ENCODE data around the gene PLCD3. TPM values are rescaled to one million over a fixed set of nuclear protein-coding genes. Genes with fewer than 3 reads are reported as not detected.

The PLCD3 gene
- total RNA-seq, 2 donors from 2014 or later, result 2.7 to 5.9 TPM

DNA sequence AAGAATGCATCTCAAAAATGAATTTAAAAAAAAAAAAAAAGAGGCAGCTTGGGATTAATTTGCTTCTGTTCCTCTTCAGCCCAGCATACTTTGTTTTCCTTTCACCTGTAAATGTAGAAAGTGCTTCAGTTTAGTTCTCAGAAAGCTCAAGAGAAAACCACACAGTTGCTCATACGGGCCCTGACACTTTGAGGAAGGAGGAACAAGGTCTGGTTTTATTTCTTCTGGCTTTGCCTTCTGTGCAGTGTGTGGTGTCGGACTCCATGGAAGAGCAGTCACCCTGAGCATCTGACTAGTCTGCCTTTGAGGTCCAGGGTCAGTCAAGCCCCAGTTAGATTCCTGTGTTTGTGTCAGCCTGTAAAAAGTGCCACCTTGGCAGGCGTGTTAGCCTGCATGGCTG is 43.6 kb downstream of the PLCD3 start:
- peaks cover 0 to 10% of the 10 kb centered on the region in 2 donors for H3K4me1 Mint-ChIP-seq (ENCODE audit: low read depth in 2 of 2)
- peaks cover 17% of the 10 kb centered on the region for H3K36me3 Mint-ChIP-seq
- no peak overlapping the region for H3K27ac Mint-ChIP-seq
- DNase-seq (ENCODE audit: low spot score) (no peak), ATAC-seq (no peak)
- H3K9me3 Mint-ChIP-seq, result no peaks in the 10 kb centered on the region
- H3K27me3 Mint-ChIP-seq, result no peaks in the 10 kb centered on the region
- no peak overlapping the region for H3K4me3 Mint-ChIP-seq

DNA sequence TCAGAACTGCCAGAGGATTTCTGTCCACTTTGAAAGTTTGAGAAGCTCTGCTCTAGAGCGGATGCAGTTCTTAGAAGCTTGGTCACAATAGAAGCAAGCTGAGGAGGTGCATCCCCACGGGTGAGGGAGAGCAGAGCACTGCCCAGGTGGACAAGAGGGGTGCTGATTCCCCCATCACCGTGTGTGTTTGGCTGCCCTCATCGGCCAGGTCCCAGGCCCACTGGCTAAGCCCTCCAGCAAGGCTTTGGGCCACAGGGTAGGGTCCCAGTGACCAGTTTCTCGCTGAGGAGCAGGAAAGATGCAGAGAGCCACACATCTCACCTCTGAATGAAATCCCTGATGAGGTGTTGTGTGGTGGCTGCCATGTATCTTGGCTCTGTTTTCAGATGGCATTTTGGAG is 44.3 kb downstream of the PLCD3 start:
- Mint-ChIP-seq H3K27me3 (no peaks in the 10 kb centered on the region), H3K4me1 (ENCODE audit: low read depth in 2 of 2) (peaks cover 0 to 10% of the 10 kb centered on the region in 2 donors), H3K4me3 (no peak overlapping the region), H3K27ac (no peak overlapping the region), H3K9me3 (no peaks in the 10 kb centered on the region), H3K36me3 (peaks cover 17% of the 10 kb centered on the region)
- DNase-seq (ENCODE audit: low spot score) (no peak), ATAC-seq (no peak)

DNA sequence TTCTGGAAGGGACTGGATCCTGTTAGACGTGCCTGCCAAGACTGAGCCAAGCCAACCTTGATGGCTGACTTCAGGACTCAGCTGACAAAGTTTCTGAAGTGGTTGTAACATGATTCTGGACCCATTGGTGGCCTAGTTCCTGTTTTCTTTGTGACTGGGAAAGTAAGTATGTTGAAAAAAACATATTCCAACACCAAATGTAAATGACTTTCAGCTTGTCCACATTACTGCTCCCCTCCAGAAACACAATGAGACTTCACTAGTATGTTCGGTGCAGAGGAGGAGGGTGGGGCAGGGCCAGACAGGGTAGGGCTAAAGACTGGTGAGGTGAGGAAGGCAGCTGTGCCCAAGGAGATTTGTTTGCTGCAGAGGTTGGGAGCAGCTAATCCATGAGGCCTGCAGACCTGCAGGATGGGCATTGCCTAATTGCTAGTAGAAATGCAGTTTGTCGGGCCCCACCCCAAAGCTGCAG is 44.8 kb downstream of the PLCD3 start:
- H3K4me1 Mint-ChIP-seq (ENCODE audit: low read depth in 2 of 2), result peaks cover 0 to 10% of the 10 kb centered on the region in 2 donors
- peaks cover 17% of the 10 kb centered on the region for H3K36me3 Mint-ChIP-seq
- H3K27ac Mint-ChIP-seq, result no peak overlapping the region
- ATAC-seq (no peak), DNase-seq (ENCODE audit: low spot score) (no peak)
- no peaks in the 10 kb centered on the region for H3K9me3 Mint-ChIP-seq
- H3K27me3 Mint-ChIP-seq, result no peaks in the 10 kb centered on the region
- H3K4me3 Mint-ChIP-seq, result no peak overlapping the region

DNA sequence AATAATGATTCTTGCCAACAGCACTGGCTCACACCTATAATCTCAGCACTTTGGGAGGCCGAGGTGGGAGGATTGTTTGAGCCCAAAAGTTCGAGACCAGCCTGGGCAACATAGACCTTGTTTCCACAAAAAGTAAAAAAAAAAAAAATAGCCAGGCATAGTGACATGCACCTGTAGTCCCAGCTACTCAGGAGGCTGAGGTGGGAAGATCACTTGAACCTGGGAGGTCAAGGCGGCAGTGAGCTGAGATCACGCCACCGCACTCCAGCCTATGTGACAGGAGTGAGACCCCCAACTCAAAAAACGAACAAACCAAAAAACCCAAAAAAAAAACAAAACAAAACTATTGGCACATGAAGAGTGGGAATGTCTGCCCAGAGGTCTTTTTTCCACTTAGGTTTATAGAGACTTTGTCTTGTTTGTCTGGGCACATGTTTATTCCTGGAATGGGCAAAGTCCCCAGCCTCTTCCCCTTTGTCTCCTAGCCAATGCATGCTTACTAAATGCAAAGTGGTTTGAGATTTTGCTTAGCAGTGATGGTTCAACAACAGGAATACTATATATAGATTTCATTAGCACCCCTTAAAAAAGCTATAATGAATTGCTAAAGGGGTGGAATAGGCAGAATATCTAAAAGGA is 45.3 kb downstream of the PLCD3 start:
- H3K27ac Mint-ChIP-seq, result no peak overlapping the region
- no peak for ATAC-seq
- H3K9me3 Mint-ChIP-seq, result no peaks in the 10 kb centered on the region
- DNase-seq (ENCODE audit: low spot score), result no peak
- no peak overlapping the region for H3K4me3 Mint-ChIP-seq
- H3K27me3 Mint-ChIP-seq, result no peaks in the 10 kb centered on the region
- peaks cover 15% of the 10 kb centered on the region for H3K36me3 Mint-ChIP-seq
- peaks cover 0 to 10% of the 10 kb centered on the region in 2 donors for H3K4me1 Mint-ChIP-seq (ENCODE audit: low read depth in 2 of 2)

DNA sequence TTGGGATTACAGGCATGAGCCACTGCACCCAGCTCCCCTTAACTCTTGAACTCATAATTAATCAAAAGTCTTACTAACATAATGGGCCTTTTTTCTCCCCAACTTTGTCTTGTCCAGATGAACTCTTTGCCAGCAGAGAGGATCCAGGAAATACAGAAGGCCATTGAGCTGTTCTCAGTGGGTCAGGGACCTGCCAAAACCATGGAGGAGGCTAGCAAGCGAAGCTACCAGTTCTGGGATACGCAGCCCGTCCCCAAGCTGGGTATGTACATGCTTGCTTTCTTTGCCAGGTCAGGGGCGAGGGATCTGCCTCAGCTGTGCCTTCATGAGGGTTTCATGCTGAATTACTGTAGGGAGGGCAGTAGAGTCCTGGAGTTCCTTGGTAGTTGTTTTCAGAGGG is 45.9 kb downstream of the PLCD3 start:
- H3K27ac Mint-ChIP-seq, result no peak overlapping the region
- no peaks in the 10 kb centered on the region for H3K9me3 Mint-ChIP-seq
- ATAC-seq, result no peak
- no peak for DNase-seq (ENCODE audit: low spot score)
- peaks cover 12% of the 10 kb centered on the region for H3K36me3 Mint-ChIP-seq
- H3K4me1 Mint-ChIP-seq (ENCODE audit: low read depth in 2 of 2), result peaks cover 0 to 10% of the 10 kb centered on the region in 2 donors
- no peaks in the 10 kb centered on the region for H3K27me3 Mint-ChIP-seq
- H3K4me3 Mint-ChIP-seq, result no peak overlapping the region

DNA sequence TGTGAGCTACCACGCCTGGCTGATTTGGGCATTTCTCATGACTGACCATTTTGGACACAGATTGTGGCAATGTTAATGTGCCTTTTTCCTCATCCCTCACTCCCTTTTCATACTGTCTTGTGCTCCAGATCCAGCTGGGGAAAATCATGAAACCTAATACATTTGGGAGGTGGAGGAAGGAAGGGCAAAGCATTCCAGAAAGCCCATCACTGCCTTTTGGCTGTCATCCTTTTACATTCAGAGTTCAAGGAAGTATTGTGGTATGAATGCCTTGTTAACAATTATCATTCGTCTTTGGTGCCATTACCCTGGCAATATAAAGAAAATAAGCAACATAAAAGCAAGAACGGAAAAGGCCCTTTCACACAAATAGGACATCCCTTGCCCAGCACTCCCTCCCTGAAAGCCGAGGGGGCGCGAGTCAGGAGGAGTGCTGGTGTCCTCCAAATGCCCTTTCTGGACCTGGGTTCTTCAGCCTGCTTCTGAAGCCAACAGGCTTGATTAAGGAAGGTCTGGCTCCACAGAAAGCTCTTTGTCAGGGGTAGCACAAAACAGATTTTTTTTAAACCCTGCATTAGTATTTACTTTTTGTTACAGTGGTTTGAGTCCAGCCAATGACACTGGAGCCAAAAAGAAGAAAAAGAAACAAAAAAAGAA is 51.1 kb downstream of the PLCD3 start:
- no peaks in the 10 kb centered on the region for H3K9me3 Mint-ChIP-seq
- peaks cover 2 to 5% of the 10 kb centered on the region in 2 donors for H3K4me1 Mint-ChIP-seq (ENCODE audit: low read depth in 2 of 2)
- H3K36me3 Mint-ChIP-seq, result peaks cover 4% of the 10 kb centered on the region
- no peak for DNase-seq (ENCODE audit: low spot score)
- no peaks in the 10 kb centered on the region for H3K27me3 Mint-ChIP-seq
- ATAC-seq, result no peak
- H3K27ac Mint-ChIP-seq, result no peak overlapping the region
- no peak overlapping the region for H3K4me3 Mint-ChIP-seq

DNA sequence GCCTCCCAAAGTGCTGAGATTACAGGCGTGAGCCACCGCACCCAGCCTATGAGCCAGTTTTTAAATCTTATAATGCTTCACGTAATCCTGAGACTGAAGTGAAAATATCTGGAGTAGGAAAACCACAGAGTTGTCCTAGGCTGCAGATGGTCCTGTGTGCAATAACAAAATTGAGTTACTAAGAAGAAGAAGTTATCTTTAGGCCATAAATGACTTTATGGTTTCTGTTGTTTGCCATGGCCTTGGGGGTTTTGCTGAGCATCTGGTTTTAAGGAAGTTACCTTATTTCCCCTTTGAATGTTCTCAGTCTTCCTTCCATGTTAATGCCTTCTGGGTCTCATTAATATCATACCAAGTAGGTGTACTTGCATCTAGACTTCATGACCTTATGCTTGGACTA is 54.7 kb downstream of the PLCD3 start:
- H3K36me3 Mint-ChIP-seq, result peaks cover 4% of the 10 kb centered on the region
- ATAC-seq (peak in 1 of 2 donors; percentile 54), DNase-seq (ENCODE audit: low spot score) (no peak)
- no peaks in the 10 kb centered on the region for H3K9me3 Mint-ChIP-seq
- H3K4me1 Mint-ChIP-seq (ENCODE audit: low read depth in 2 of 2), result peaks cover 5 to 8% of the 10 kb centered on the region in 2 donors
- peak overlapping the region in 1 of 2 donors; percentile 16 for H3K27ac Mint-ChIP-seq
- H3K27me3 Mint-ChIP-seq, result no peaks in the 10 kb centered on the region
- H3K4me3 Mint-ChIP-seq, result no peak overlapping the region

GRCh38 chr17:45073414-45074070 is 58.8 kb downstream of the PLCD3 start:
- H3K4me1 Mint-ChIP-seq (ENCODE audit: low read depth in 2 of 2), result peaks cover 5 to 8% of the 10 kb centered on the region in 2 donors
- peak overlapping the region in 1 of 2 donors; percentile 50 for H3K27ac Mint-ChIP-seq
- H3K36me3 Mint-ChIP-seq, result peaks cover 4% of the 10 kb centered on the region
- ATAC-seq (no peak), DNase-seq (ENCODE audit: low spot score) (no peak)
- H3K4me3 Mint-ChIP-seq, result no peak overlapping the region
- H3K9me3 Mint-ChIP-seq, result no peaks in the 10 kb centered on the region
- no peaks in the 10 kb centered on the region for H3K27me3 Mint-ChIP-seq

DNA sequence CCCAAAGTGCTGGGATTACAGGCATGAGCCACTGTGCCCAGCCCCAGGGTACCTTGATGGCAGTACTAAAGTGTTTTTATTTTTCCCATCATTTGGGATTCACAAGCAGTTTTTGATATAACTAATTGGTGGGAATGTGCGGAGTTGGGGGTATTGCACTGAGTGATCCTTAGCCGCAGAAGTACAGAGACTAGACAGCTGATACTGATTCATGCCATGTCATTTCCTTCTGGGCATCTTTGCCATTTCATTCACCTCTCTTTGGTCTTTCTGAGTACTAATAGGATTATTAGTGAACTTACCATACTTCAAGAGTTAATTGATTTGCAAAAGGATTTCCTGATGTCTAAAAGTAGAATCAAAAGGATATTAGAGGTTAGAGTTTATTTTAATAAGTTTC is 61.5 kb downstream of the PLCD3 start:
- no peak for ATAC-seq
- peaks cover 4% of the 10 kb centered on the region for H3K36me3 Mint-ChIP-seq
- no peaks in the 10 kb centered on the region for H3K27me3 Mint-ChIP-seq
- peaks cover 0 to 5% of the 10 kb centered on the region in 2 donors for H3K4me1 Mint-ChIP-seq (ENCODE audit: low read depth in 2 of 2)
- DNase-seq (ENCODE audit: low spot score), result no peak
- no peak overlapping the region for H3K4me3 Mint-ChIP-seq
- H3K27ac Mint-ChIP-seq, result no peak overlapping the region
- no peaks in the 10 kb centered on the region for H3K9me3 Mint-ChIP-seq

- H3K27me3 Mint-ChIP-seq, result no peaks in the 10 kb centered on the region
- peaks cover 4% of the 10 kb centered on the region for H3K36me3 Mint-ChIP-seq
- ATAC-seq, result no peak
- no peak for DNase-seq (ENCODE audit: low spot score)
- no peak overlapping the region for H3K4me3 Mint-ChIP-seq
- H3K4me1 Mint-ChIP-seq (ENCODE audit: low read depth in 2 of 2), result peaks cover 0 to 5% of the 10 kb centered on the region in 2 donors
- no peak overlapping the region for H3K27ac Mint-ChIP-seq
- no peaks in the 10 kb centered on the region for H3K9me3 Mint-ChIP-seq
Observed at GRCh38 chr17:45070001-45070400, 62.3 kb downstream of the PLCD3 start.

GRCh38 chr17:45067637-45068036 is 64.7 kb downstream of the PLCD3 start:
- no peak overlapping the region for H3K27ac Mint-ChIP-seq
- ATAC-seq, result no peak
- no peak overlapping the region for H3K4me3 Mint-ChIP-seq

DNA sequence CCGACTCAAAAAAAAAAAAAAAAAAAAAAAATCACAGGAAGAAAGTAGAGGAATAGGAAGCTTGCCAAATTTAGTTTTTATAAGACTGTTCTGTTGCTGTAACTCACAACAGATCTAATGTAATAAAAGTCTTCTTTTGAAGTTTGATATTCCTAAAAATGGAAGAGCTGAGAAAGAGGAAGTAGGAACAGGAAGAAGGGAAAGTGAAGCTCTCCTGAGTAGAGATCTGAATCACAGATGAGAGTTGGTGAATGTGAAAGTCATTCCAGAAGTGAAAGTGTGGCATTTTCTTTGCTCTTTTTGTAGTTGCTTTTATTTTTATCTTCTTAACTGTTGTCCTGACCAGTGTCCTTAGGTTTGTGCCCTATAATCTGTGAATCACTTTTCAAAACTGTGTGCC is 69.1 kb downstream of the PLCD3 start:
- H3K9me3 Mint-ChIP-seq, result no peaks in the 10 kb centered on the region
- peak overlapping the region; percentile 39 to 94 for H3K27ac Mint-ChIP-seq
- ATAC-seq, result no peak
- H3K36me3 Mint-ChIP-seq, result peaks cover 4% of the 10 kb centered on the region
- peaks cover 19 to 35% of the 10 kb centered on the region in 2 donors for H3K4me1 Mint-ChIP-seq (ENCODE audit: low read depth in 2 of 2)
- DNase-seq (ENCODE audit: low spot score), result no peak
- no peaks in the 10 kb centered on the region for H3K27me3 Mint-ChIP-seq
- peak overlapping the region; percentile 90 for H3K4me3 Mint-ChIP-seq

More at GRCh38 chr17:45067637-45068036, 64.7 kb downstream of the PLCD3 start:
- Mint-ChIP-seq H3K36me3 (peaks cover 4% of the 10 kb centered on the region), H3K4me1 (ENCODE audit: low read depth in 2 of 2) (peaks cover 9 to 16% of the 10 kb centered on the region in 2 donors), H3K27me3 (no peaks in the 10 kb centered on the region), H3K9me3 (no peaks in the 10 kb centered on the region)
- no peak for DNase-seq (ENCODE audit: low spot score)

DNA sequence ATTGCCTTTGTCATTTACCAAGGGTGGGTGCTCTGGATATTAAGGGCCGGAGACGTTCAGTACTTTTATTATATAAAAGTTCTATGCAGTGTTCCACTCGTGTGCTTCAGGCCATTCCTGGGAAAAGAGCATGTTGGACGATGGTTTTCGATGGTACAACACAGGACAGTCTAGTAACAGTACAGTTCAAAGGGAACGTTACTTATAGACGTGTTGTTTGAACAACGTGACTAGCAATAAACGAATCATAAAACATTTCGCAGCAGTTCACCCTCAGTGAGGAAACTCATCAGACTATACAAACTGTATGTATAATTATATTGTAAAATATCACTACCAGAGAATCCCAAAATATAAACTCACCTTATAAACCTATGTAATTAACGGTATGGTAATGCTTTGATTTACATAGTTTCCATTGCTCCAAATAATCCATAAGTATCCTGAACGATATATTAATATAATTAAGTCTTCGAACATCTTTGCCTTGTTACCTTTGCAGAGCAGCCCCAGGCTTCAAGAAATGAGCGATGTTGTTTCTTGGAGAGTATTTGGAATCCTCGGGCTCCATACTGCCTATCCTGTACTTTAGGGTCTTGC is 70.6 kb downstream of the PLCD3 start:
- peaks cover 19 to 35% of the 10 kb centered on the region in 2 donors for H3K4me1 Mint-ChIP-seq (ENCODE audit: low read depth in 2 of 2)
- H3K4me3 Mint-ChIP-seq, result peak overlapping the region; percentile 90
- ATAC-seq (no peak), DNase-seq (ENCODE audit: low spot score) (no peak)
- no peaks in the 10 kb centered on the region for H3K27me3 Mint-ChIP-seq
- peak overlapping the region; percentile 86 to 94 for H3K27ac Mint-ChIP-seq
- peaks cover 4% of the 10 kb centered on the region for H3K36me3 Mint-ChIP-seq
- H3K9me3 Mint-ChIP-seq, result no peaks in the 10 kb centered on the region

Measured in natural killer cell treated with Interleukin-12 subunit alpha and Interleukin-12 subunit beta and Interleukin-15 and Interleukin-18, amount 100 ng/mL, for 72 hours (primary cell).